ENCODE results near the gene OBSCN.
"Not testable (repeated sequence)": the region's sequence is repeated elsewhere in the genome, so short reads cannot be mapped to it uniquely, and the experiment has no call there.

Gene OBSCN

DNA sequence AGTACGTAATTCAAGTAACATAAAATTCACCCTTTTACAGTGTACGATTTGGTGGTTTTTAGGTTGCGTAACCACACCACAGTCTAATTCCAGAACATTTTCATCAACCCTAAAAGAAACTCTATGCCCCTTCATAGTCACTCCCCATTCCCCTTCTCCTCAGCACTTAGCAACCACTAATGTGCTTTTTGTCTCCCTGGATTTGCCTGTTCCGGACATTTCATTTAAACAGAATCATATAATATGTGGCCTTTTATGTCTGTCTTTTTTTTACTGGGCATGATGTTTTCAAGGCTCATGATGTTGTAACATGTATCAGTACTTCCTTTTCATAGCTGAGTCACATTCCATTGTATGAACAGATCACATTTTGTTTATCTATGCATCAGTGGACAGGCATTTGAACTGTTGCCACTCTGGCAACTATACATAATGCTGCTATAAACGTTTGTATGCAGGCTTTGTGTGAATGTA, 20.8 kb downstream of the OBSCN start:
- no peak for DNase-seq

GRCh38 chr1:228231189-228231588, 23.3 kb downstream of the OBSCN start:
- DNase-seq: no peak

GRCh38 chr1:228233136-228233535, 25.3 kb downstream of the OBSCN start:
- DNase-seq: no peak

DNA sequence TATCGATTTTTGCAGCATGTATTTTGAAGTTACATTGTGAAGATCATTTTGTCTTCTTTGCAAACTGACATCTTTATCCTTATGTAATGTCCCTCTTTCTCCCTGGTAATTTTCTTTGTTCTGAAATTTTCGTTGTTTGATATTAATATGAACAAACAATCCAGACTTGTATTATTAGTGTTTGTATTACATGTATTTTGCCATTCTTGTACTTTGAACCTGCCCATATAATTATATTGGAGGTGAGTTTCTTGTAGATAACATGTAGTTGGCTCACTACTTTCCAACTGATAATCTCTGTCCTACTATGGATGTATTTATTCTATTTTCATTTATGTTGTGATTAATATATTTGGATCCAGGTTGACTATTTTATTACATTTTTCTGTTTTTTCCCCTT, 27.1 kb downstream of the OBSCN start:
- no peak for DNase-seq

DNA sequence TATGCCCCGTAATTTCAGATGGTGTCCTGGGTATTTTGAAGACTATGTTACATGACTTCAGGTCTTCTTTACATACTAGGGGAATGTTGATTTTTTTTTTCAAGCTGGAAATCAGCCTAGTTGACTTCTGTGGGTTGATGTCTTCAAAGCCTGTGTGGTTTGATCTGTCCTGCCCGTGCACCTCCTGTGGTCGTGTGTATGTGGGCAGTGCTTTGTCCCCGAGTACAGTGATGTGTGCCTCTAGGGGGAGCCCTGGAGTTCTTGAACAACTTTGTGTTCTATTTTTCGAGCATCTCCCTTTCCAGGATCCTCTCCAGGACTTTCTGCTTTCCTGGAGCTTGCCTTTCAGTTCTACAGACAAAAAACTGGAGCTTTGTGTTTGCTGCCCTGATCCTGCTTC, 28.9 kb downstream of the OBSCN start:
- peak; percentile 36 for DNase-seq

- no peak for DNase-seq
Measured at GRCh38 chr1:228238007-228238406, 30.2 kb downstream of the OBSCN start.

DNA sequence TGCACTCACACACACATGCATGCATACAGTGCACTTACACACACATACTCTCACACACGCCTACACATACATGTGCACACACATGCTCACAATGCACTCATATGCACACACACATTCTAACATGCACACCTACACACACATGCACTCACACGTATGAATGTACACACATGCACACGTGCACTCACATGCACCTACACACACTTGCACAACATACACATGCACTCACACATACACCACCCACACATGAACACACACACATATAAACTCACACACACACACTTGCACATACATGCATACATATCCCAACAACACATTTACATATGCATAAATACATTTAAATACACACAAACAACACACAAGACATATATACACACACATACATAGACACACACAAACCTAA, 30.6 kb downstream of the OBSCN start:
- no peak for DNase-seq

DNA sequence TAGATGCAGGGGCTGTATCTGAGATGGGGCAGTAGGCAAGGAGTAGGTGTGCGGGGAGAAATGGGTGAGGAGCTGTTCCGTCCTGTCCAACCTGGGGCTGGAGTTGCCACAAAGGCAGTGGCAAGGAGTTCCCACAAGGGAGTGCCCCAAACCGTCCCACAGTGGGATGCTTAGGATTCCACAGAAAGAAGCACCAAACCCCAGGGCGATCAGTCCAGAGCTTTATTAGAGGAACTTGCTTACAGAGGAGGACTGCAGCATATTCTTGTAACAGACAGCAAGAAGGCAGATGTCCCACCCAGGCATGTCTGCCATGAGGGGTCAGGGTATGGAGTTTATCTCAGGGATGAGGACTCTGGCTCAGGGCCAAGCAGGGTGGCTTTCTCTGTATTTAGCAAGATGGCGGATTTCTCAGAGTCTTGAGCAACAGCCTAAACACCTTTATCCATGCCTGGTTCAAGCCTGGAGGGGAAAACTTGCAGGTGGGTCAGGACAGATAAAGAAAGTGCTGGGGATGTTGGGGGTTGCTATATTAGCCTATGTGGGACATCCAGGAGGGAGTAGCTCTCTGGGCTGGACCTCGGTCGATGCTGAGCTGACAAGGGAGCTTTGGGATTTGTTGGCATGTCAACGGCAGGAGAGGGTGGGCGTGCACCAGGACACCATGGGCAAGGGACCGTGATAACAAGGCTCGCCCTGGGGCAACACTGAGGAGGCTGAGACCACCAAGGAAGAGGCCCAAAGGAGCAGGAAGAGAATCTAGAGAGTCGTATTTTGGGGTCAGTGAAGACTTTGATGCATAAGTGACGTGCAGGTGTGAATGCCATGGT, 32.8 kb downstream of the OBSCN start:
- DNase-seq: no peak

DNA sequence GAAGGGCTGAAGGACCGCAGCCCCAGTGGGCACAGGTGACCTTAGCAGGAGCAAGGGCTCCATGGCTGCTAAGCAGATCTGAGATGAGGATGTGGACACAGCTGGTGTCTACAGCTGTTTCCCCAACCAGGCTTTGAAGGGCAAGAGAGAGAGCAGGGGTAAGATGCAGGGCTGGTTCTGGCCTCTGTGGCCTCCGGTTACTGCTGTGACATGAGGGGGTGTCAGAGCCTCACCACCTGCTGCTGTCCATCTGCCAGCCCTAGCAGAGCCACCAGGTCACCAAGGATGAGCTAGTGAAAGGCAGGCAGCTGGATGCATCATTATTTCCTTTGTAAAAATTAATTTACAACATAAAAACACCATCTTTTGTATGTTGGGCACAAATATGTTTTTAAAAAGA, 33.4 kb downstream of the OBSCN start:
- no peak for DNase-seq

DNA sequence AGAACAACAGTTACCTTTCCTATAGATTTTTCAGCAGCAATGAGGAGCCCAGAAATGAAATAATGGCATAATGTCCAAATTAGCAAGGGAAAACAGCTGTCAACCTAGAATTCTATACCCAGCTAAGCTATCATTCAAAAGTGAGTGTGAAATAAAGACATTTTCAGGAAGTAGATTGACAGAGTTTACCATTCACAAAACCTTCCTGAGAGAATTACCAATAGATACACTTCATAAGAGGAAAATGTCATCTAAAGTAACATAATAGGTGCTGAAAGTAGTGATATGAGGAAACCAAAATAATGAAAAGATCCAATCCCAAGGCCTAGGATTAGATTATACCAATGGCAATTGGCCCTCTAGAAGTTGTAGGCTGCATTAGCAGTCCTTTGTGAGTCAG, 34.6 kb downstream of the OBSCN start:
- DNase-seq: no peak

DNA sequence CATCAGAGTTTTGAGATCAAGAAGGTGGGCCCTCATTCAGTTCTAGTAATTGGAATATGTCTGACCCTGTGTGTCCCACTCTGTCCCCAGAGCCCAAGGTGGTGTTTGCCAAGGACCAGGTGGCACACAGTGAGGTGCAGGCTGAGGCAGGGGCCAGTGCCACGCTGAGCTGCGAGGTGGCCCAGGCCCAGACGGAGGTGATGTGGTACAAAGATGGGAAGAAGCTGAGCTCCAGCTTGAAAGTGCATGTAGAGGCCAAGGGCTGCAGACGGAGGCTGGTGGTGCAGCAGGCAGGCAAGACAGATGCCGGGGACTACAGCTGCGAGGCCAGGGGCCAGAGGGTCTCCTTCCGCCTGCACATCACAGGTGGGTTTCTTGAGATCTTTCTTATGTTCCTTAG, 35.2 kb downstream of the OBSCN start:
- DNase-seq: no peak

DNA sequence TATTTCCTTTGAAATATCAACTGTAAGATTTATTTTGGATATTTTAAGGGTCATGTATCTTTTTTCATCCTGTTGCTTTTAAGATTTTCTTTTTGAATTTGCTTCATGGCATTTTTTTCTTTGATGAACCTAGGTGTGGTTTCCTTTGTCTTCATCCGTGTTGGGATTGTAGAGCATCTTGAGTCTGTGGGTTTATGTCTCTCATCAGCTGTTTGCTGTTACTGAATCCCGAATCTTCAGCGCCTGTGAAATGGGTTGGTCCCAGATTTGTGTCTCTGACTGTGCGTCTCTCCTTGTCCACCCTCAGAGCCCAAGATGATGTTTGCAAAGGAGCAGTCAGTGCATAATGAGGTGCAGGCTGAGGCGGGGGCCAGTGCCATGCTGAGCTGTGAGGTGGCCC, 36.1 kb downstream of the OBSCN start:
- DNase-seq: not testable (repeated sequence)

- no peak for DNase-seq
Measured at GRCh38 chr1:228245111-228245510, 37.3 kb downstream of the OBSCN start.

GRCh38 chr1:228246216-228246900, 38.5 kb downstream of the OBSCN start:
- no peak for DNase-seq

DNA sequence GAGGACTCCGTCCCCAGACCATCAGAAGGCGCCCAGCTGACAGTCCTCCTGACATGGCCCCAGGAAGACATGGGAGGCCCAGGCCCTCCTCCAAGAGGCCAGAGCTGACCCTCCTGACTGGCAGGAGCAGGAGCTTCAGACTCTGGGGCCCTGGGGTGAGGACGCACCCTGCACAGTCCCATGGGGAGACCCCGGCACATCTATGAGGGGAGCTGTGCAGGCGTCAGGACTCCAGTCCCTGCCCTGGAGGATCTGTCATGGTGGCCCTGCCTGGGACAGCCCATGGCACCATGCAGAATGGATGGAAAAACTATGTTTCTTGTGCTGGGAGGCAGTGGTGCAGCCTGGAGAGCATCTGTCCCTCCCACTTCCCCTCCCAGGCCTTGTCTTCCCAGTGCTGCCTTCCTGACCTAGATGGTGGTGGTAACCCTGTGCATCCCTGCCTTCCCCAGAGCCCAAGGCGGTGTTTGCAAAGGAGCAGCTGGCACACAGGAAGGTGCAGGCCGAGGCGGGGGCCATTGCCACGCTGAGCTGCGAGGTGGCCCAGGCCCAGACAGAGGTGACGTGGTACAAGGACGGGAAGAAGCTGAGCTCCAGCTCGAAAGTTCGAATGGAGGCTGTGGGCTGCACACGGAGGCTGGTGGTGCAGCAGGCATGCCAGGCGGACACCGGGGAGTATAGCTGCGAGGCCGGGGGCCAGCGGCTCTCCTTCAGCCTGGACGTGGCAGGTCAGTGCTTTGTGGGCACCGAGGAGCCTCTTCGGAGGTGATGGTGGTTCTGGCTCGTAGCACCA, 41.9 kb downstream of the OBSCN start:
- no peak for DNase-seq

- not testable (repeated sequence) for DNase-seq
Measured at GRCh38 chr1:228252476-228252875, 44.6 kb downstream of the OBSCN start.

DNA sequence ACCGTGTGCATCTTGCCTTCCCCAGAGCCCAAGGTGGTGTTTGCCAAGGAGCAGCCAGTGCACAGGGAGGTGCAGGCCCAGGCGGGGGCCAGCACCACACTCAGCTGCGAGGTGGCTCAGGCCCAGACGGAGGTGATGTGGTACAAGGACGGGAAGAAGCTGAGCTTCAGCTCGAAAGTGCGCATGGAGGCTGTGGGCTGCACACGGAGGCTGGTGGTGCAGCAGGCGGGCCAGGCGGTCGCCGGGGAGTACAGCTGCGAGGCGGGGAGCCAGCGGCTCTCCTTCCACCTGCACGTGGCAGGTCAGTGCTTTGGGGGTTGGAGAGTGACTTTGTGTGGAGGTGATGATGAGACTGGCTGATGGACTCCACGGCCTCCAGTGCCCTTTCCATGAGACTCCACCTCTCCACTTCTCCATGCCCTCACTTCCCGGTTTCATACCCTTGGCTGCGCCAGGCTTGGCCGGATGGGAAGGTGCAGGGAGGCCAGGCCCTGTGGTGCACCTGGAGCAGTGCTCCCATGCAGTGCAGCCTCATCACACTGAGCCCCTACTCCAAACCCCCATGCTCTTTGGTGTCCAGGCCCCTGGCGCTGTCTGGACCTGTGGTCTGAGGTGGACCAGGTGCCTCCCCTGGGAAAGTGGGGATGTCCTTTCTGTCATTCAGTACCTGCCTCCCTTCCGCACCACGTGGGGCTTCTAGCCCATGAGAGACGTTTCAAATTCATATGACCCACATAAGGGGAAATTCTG, 49.0 kb downstream of the OBSCN start:
- no peak for DNase-seq

DNA sequence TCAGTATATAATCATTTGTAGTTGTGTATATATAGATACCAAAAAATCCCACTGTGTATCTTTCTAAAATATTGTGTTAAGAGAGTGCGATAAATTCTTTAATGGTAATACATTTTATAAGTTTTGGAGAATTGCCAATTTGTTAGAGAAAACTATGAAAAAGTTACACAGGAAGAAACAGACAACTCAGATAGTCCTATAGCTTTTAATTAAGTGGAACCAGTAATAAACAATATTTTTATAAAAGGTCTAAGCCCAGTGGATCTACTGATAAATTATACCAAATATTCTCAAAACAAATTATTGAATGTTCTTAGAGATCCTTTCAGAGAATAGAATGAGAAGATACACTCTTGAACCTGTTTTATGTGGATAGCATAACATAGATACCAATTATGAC, 50.6 kb downstream of the OBSCN start:
- no peak for DNase-seq

DNA sequence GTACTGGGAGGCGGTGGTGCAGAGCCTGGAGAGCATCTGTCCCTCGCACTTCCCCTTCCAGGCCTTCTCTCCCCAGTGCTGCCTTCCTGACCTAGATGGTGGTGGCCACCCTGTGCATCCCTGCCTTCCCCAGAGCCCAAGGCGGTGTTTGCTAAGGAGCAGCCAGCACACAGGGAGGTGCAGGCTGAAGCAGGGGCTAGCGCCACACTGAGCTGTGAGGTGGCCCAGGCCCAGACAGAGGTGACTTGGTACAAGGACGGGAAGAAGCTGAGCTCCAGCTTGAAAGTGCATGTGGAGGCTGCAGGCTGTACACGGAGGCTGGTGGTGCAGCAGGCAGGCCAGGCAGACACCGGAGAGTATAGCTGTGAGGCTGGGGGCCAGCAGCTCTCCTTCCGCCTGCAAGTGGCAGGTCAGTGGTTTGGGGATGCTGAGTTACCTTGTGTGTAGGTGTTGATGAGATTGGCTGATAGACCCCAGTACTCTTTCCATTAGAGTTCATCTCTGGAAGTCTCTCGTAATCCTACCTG, 51.6 kb downstream of the OBSCN start:
- no peak for DNase-seq

DNA sequence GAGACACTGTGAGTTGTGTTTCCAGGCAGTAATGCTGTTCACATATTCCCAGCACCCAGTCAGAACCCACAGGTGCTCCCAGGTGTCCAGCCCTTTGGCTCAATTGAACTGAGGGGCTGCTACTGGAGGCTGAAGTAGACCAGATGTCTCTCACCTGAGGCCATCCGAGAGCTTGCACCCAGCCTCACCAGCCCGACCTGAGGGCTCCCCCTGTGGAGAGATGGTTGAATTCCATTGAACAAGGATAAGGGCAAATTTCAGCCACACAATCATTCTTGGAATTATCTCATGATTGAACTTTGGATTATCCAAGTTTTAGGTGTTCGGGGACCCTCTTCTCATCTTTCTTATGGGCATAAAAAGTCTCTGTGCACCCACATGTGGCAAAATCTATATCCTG, 52.1 kb downstream of the OBSCN start:
- DNase-seq: no peak

GRCh38 chr1:228261706-228262105, 53.9 kb downstream of the OBSCN start:
- DNase-seq: no peak

DNA sequence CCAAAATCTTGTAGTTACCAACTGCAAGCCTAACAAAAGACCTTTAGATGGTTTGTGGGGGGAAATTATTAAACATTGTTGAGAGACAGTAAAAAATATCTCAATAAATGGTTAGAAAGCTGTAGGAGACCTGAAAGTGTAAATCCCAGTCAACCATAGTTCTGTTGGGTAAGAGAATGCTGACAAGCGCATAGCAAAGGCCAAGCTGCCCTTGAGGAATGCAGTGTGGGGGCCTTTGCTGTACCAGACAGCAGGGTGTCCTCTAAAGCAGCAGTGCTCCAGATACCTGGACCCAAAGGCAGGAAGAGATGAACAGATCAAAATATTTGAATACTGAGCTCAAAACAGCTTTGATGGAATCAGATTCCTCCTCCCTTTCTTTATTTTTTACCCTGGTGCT, 54.6 kb downstream of the OBSCN start:
- DNase-seq: no peak

GRCh38 chr1:228263636-228264035, 55.8 kb downstream of the OBSCN start:
- DNase-seq: no peak
